GM18909 (cell line): ENCODE measurements around the gene ARHGAP33.
"Not testable (repeated sequence)": the region's sequence is repeated elsewhere in the genome, so short reads cannot be mapped to it uniquely, and the experiment has no call there.

Experiments used
- ATAC-seq: cut with Tn5 transposase; IDR thresholded peaks from one replicate; pipeline ENCODE4 v1.9.1; 2021; ENCODE audit warnings: mild to moderate bottlenecking; ENCODE audit not compliant: unreplicated experiment, poor library complexity

The ARHGAP33 gene

GRCh38 chr19:35818445-35818844 is 43.1 kb downstream of the ARHGAP33 start:
- no peak for ATAC-seq

GRCh38 chr19:35822579-35822978 is 47.2 kb downstream of the ARHGAP33 start:
- ATAC-seq, result no peak

- no peak for ATAC-seq
These were observed 48.8 kb downstream of the ARHGAP33 start for GRCh38 chr19:35824150-35824549.

GRCh38 chr19:35828692-35829301 is 53.4 kb downstream of the ARHGAP33 start:
- ATAC-seq, result no peak

GRCh38 chr19:35830986-35831385 is 55.6 kb downstream of the ARHGAP33 start:
- ATAC-seq, result no peak

- no peak for ATAC-seq
These were observed 56.7 kb downstream of the ARHGAP33 start for GRCh38 chr19:35832054-35832453.

- ATAC-seq, result no peak
These were observed 58.6 kb downstream of the ARHGAP33 start for GRCh38 chr19:35833972-35834371.

- not testable (repeated sequence) for ATAC-seq
These were observed 60.7 kb downstream of the ARHGAP33 start for GRCh38 chr19:35836096-35836495.
